Measurements from ENCODE around the gene RHOT2.

- TF ChIP-seq CTCF (IDR thresholded peaks at IDR 0.05) (no peak), POLR2A (IDR thresholded peaks at IDR 0.05) (no peak)
These were observed 5.8 kb upstream of the RHOT2 start for GRCh38 chr16:662095-662494.
